Activated effector memory CD4-positive, alpha-beta T cell treated with Interleukin-2 at 50 U/mL for 16 hours (primary cell): ENCODE data around the gene DEPP1.
"Not testable (repeated sequence)": the region's sequence is repeated elsewhere in the genome, so short reads cannot be mapped to it uniquely, and the experiment has no call there.

ENCODE experiments used
- DNase-seq: peaks from one replicate; pipeline ENCODE4 v3.0.0-alpha.2; 2020

Gene DEPP1, protein sequence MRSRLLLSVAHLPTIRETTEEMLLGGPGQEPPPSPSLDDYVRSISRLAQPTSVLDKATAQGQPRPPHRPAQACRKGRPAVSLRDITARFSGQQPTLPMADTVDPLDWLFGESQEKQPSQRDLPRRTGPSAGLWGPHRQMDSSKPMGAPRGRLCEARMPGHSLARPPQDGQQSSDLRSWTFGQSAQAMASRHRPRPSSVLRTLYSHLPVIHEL

DNA sequence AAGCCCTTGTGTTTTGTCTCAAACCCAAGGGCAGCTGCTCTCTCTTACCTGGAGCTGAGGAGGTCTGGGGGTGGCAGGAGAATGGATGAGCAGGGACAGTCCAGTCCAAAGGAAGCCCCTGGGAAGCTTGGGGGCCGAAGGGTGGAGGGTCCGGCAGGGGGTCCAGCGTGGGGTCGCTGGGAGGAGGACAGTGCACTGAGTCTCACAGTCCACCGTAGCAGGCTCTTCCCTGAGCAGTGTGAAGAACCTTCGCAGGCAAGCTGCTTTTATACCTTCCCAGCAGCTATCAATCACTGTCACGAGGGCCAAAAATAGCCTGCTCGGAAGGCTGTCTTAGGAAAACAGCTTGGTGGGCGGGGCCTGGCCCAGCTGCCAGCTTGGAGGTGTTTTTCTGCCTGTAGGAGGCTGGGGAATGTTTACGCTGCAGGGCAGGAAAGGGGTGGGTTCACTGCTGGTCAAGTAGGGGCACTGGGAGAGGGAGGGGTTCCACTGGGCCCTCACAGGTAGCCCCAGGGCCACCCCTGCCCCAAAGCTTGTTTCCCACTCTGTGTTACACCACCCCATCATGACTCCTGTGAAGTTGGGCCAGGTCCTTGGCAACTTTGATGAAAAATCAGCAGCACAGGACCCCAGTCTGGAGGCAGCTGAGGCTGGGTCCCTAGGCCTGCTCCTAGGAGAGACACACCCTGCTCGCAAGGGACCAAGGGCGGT, at the start of gene DEPP1:
Gene DEPP1 (minus strand): TSS at position 240 of the 711 bp plus-strand sequence. CDS start 779 bp downstream, outside the sequence.
- no peak for DNase-seq

DNA sequence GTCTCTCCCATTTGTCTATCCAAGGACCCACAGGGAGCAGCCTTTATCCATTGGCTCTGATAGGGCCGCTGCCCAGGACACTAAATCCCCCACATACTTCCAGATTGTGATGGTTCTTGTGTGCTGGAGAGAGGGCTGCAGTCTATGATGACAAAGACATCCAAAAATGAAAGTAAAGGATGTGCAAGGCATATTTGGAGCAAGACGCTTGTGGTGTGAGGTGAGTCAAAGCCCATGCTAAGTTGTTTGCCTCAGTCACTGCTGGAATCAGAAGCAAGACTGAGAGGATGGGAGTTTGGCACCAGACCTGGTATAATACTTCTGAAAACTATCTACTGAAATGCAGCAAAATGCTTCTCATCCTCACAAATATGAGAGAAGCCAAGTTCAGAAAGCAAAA, 44.8 kb upstream of the DEPP1 start:
- DNase-seq = no peak

DNA sequence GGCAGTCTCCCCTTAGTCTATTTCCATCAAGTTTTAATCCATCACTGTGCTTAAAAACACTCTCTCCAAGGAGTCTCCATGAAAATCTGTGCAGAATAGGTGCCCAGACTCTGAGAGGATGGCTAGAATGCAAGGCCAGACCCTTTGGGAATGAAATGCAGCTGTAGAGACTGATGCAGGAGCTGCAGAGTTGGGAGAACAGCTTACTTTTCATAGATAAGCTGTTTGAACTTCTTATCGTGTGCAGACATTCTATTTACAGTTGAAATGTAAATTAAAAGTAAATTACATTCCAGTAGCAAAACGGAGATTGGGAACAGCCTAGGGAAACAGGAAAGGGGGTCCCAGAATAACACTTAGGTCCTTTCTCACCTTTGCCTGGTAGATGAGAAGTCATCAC, 37.0 kb upstream of the DEPP1 start:
- DNase-seq = no peak

DNA sequence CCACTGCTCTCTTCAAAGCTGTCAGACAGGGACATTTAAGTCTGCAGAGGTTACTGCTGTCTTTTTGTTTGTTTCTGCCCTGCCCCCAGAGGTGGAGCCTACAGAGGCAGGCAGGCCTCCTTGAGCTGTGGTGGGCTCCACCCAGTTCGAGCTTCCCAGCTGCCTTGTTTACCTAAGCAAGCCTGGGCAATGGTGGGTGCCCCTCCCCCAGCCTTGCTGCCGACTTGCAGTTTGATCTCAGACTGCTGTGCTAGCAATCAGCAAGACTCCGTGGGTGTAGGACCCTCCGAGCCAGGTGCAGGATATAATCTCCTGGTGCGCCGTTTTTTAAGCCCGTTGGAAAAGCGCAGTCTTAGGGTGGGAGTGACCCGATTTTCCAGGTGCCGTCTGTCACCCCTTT, 35.9 kb upstream of the DEPP1 start:
- DNase-seq = not testable (repeated sequence)

DNA sequence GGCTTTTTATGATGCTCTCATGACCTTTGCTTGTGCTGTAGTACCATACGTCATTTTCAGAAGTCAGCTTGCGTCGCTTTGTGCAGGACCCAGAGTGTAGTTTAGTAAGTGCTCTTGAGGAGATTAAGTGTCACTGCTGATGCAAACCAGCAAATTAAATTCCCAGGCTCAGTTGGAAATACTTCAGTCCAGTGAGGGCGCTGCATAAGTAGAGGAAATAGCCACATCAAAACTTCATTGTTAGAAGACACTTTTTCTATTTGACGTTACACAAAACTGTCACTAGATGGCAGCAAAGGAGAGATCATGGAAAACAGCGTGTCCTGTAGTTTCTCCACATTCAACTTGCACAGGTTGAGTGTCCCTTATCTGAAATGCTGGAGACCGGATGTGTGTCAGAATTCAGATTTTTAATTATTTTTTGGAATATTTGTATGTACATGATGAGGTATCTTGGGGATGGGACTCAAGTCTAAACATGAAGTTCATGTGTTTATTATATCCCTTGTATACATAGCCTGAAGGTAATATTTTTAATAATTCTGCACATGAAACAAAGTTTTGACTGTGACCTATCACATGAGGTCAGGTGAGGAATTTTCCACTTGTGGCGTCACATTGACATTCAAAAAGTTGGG, 30.0 kb upstream of the DEPP1 start:
- DNase-seq = no peak

DNA sequence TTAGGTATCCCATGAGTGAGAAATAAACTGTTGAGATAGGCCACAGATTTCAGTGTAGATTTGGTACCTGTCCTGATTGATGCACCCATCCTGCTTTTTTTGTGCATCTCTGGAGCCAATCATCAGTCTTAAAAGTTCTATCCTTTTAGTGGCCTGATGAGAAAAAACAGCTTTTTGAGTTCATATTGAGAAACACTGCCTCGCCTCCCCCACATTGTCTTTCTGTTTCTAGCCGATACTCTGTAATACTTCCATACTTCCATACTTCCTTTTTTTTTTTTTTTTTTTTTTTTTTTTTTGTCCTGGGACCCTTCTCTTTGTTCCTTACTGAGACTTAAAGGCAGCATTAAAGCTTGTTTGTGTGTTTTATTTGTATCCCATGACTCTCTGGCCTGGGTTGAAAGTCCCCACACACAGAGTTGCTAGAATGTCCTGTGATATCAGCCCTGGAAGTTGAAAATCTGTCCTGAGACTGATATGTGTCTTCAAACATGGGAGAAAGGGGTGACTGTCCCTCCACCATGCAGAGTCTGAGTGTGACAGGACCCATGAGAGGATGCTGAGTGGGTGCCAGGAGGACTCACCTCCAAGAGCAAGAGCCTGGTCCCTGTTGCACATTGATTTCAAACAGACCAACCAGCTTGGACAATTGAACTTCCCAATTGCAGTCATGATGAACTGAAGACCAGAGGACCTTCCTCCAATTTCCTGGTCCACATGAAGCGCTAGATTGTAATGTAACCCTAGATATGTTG, 27.8 kb upstream of the DEPP1 start:
- DNase-seq = no peak

DNA sequence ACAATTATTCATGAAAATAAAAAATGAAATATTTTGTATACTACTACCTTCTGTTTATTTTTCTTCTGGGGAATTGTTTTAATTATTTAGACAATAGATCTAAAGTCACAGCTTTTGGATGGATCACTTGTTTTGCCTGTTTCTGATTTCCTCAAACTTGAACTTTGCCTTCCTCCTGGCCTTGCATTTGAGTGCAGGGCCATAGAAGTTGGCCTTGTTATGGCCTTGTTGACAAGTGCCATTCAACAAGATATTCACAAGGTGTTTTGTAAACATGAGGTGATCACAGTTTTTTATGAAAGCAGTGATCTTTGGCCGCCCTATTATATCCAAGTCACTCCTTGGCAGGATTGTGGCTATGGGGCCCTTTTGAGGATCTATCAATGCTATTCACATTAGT, 26.7 kb upstream of the DEPP1 start:
- no peak for DNase-seq

DNA sequence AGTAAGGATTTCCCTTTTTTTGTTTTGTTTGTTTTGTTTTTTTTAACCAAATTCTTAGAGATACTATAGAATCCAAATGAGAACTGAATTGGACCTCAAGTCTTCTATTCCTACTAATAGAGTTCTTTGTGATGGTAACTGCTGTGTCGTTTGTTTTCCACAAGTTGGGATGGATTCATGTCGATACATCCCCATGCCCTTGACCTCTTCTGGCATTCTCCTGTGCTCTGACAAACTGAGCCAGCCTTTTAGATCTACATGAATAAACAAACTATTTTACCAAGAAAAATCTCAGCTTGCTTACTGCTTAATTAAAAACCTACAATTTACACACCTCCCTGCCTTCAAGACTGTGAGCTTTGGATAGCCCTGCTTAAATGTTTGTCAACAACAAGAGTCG, 26.1 kb upstream of the DEPP1 start:
- no peak for DNase-seq

DNA sequence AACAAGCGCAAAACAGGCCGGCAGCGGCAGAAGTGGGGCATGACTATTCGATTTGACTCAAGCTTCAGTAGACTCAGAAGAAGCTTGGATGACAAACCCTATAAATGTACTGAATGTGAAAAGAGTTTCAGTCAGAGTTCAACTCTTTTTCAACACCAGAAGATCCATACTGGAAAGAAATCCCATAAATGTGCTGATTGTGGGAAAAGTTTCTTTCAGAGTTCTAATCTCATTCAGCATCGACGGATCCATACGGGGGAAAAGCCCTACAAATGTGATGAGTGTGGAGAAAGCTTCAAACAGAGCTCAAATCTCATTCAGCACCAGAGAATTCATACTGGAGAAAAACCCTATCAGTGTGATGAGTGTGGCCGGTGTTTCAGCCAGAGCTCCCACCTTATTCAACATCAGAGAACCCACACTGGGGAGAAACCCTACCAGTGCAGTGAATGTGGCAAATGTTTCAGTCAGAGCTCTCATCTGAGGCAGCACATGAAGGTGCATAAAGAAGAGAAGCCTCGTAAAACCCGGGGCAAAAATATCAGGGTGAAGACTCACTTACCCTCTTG, 24.9 kb upstream of the DEPP1 start:
- no peak for DNase-seq

DNA sequence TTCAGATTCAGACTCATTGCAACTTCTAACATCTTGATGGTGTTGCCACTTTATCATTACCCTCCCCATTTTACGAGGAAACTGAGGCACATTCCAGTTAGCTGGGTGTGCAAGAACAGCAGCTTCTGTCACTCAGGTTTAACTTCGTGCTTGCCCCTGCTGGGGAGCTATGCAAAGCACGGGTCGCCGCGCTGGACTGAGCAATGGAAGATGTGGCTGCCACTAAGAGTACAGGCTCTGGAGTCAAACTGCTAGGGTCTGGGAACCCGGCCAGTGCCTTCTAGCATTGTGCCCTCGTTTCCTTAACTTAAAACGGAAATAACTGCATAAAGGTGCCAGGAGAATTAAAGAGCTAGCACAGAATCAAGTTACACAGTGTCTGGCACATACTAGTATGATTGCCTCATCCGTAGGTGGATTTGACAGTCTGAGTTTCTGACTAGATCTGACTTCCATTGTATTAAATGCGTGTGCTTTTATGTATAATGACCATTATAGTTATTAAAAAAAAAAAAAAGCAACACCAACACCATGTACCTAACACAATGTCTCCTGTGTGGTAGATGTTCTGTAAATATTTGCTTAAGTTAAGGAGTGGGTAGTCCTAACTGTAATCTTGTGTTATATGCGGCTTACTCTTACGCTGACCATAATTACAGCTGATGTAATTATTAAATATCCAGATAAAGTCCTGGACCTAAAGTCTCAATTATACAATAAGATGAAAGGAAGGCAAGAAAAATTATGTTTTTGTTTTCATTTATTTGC, 23.0 kb upstream of the DEPP1 start:
- peak; percentile 38 for DNase-seq

DNA sequence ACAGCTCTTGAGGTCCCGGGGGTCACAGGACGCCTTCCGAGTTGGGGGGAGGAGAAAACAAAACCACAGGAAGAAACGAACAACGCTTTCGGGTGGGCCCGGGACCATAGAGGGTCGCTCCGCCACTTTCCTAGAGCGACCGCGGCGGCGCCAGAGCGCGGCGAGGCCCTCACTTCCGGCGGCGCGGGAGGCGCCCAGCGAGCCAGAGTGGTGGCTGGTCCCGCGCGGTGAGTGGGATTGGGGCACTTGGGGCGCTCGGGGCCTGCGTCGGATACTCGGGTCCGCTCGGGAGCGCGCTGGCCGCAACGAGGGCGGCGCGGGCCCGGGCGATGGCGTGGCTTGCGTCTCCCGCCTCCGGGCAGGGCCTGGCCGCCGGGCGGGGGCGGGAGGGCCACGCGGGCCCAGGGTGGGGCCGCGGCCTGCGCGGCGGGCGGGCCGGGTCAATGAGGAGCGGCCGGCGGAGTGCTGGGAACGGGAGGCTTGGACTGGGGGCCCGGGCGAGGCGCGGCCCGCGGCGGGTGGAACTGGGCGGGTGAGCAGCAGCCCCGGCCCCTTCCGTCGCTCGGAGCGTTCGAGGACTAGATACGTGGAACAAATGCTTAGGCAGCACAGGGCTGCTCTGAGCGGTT, 22.3 kb upstream of the DEPP1 start, which contains the start of gene ZNF22:
Gene ZNF22 (plus strand): TSS at position 172 of the 629 bp plus-strand sequence. CDS start 2,446 bp downstream, outside the sequence.
- peak; percentile 58 for DNase-seq

DNA sequence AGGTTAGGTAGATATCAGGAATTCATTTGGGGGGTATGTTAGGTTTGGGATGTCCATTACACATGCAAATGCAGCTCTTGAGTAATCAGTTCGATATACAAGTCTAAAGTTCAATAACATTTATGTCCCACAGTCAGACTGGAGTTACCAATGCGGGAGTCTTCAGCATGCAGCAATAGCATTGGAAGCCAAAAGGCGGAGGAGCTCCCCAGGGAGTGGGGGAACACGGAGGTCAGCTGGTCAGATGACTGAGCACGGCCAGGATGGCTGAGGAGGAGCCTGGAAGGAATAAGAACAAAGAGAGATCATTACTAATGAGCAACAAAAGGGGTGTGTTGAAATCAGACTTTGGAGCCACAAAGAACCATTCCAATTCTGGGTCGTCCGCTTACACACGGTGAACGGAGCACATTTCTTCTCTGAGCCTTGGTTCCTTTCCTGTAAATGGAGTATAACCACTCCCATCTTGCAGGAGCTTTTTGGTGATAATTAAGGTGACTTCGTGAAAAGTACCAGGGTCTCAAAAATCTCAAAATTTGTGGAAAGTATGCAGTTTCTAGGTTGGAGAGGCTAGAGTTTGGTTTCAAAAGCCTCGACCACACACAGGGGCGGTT, 21.6 kb upstream of the DEPP1 start:
- DNase-seq = no peak

DNA sequence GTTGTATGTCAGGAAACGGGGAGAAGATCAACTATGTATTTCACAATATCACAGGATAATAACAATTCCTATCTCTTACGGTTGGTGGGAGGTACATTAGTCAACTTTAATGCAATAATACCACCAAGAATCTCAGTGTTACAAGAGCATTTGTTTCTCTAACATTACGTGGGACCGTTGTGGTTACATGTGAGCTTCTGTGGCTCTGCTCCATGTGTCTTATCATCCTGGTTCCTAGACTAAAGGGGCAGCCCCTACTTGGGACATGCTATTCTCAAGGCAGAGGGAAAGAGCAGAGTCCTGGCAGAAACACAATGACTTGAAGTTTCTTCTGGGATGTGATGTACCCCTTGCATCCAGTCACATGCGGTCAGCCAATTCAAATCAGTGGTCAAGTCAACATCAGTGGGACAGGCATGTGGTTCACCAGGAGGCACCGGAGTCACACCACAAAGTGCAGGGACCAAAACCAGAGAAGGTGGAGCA, 19.6 kb upstream of the DEPP1 start:
- no peak for DNase-seq

DNA sequence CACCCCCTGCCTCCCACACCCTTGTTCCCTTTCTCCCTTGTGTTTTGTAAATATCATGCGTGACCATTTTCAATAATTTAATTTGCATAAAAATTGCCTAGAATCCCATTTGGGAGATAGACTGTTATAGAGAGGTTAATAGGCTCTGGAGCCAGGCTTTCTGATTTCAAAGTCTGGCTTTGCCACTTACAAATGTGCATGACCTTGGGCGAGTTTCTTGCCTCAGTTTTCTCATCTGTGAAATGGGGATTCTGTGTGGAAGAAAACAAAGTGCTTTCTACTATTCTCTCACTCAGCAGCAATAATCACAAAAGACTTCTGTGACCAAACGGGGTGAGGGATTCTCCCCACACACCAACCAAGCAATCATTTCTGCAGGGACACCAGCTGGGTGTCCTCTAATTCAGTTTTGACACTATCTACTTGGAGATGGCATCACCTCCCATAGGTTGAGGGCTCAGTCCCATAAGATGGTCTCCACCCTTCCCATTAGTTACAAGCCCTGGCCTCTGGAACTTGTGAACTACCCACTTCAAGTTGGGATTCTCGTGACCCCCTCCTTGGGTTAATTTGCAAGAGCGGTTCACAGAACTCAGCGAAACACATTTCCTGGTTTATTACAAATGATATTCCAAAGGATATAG, 18.6 kb upstream of the DEPP1 start:
- DNase-seq = no peak

DNA sequence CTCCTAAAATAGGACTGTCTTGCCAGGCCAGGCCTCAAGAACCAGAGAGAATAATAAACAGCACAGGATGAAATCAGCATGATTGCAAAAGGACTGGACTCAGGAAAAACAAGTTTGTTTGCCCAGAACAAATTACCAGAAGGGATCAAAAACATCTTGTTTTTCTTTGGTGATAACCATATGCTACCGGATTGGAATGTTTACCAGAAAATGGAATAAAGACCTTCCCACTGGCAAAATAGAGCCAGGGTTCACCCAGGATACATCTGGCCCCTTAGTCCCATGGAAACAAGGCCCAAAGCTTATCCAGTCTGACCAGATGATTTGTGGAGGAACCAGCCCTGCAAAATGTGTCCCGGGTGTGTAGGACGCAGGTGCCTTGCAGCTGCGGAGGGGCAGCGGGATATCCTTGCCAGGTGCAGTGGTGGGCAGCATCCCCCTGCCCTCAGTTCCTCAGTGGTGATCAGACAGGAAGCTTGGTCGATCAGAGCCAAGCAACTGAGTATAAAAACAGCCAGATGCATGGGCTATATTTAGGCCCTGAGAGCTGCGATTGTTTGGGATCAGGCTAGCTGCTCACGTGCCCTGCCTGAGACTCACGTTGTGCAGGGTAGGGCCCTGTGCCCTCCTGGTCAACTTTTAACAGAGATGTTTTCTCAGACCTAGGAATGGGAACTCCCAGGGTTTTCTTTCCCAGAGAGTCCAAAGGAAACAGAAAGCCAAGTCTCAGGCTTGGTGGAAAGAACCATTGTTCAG, 17.5 kb upstream of the DEPP1 start:
- no peak for DNase-seq

DNA sequence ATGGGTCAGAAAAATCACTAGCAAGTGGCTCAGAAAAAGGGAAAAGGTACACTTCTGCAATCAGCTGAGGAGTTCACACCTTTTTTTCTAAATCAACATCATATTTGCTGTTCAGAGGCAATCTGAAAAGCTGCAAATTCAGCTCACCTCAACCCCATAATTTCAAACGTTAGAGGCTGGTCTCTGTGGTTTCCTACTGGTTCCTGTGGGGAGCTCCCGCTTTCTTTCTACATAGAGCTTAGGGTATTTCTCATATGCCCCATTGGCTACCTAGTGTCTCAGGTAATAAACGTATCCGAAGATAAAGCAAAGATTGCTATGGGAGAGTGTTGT, 16.9 kb upstream of the DEPP1 start:
- no peak for DNase-seq

DNA sequence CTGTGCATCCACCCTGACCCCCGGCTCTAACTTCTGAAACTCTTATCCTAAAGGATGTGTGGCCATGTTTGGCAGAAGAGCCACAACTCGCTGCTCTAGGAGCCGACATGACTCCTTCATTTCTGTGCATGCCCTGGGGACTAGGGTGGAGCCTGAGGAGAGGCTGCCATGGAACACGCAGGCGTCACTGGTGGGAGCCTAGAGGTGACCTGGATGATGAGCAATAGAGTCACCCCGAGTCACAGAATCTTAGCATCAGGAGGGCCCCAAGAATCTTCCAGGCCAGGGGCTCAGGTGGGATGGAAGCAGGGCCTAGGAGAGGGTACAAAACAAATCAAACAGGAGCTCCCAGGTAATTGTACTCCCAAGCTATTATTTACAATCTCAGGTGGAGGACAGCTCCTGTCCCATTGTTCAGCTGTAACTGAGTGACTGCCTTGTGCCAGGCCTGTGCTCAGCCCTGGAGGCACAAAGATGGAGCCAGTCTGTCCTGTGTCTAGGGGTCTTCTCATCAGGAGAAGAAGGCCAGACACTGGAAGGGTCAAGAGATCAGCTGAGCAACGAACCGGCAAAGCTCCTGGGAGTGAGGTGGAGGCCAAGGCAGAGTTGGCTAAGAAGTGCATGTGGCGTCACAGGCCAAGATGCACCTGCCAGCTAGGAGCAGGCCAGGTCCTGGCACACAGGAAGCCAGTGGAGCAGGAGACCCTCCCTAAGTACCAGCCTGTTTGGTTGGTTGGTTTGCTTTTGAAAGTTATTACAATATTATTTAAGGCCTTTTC, 16.3 kb upstream of the DEPP1 start:
- no peak for DNase-seq

DNA sequence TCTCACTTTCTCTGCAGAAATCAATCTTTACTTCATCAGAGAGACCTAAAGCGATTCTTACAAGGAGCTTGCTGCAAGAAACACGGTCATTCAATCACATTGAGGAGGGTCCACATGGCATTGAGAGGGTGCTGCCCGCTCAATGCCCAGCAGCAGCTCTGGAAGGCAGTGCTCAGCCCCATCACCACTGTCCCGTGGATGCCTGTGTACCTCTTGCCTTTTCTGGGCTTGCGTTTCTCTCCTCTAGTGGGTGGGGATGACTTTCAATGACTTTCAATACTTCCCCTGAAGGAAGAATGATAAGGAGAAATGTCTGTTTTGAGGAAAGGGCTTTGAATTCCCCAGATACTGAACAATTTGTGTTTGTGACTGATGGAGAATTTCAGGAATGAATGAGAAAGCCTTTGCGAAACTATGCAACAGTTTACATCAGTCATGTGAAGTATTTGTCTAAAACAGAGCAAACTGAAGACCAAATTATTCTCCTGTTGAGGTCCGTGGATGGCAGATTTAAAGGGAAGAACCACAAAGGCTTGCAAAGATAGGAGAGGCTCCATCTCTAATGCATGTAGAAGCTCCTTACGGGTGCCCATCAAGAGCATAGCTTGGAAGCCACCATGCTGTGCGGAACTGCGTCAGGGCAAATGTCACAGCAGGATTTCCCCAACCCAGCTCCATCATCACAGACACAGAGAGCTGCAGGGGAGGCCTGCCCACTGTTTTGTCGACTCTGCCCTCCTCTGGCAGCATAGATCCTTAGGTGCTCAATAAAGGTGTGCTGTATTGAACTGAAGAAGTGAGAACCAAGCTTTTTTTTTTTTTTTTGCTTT, 15.5 kb upstream of the DEPP1 start:
- no peak for DNase-seq
